ENCODE data around the gene NEURL1B. TPM values are rescaled to one million over a fixed set of nuclear protein-coding genes. Genes with fewer than 3 reads are reported as not detected.

The NEURL1B gene
- total RNA-seq, 4 donors from 2014 or later, result 8.2 to 29.9 (median 10.9) TPM

GRCh38 chr5:172658391-172658790 lies 17.3 kb downstream of the NEURL1B start:
- peak overlapping the region in 2 of 3 donors; percentile 12 to 56 for H3K27ac ChIP-seq
- 77 to 89% methylated on average over 8 of the region's 8 CpGs for WGBS, 2 donors
- no peaks in the 10 kb centered on the region for H3K27me3 ChIP-seq
- no peak overlapping the region for H3K4me3 ChIP-seq (replicated peaks in 1 of 3)
- no peak for TF ChIP-seq POLR2A (IDR thresholded peaks at IDR 0.05)
- TF ChIP-seq, protein P1, sequence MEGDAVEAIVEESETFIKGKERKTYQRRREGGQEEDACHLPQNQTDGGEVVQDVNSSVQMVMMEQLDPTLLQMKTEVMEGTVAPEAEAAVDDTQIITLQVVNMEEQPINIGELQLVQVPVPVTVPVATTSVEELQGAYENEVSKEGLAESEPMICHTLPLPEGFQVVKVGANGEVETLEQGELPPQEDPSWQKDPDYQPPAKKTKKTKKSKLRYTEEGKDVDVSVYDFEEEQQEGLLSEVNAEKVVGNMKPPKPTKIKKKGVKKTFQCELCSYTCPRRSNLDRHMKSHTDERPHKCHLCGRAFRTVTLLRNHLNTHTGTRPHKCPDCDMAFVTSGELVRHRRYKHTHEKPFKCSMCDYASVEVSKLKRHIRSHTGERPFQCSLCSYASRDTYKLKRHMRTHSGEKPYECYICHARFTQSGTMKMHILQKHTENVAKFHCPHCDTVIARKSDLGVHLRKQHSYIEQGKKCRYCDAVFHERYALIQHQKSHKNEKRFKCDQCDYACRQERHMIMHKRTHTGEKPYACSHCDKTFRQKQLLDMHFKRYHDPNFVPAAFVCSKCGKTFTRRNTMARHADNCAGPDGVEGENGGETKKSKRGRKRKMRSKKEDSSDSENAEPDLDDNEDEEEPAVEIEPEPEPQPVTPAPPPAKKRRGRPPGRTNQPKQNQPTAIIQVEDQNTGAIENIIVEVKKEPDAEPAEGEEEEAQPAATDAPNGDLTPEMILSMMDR (IDR thresholded peaks at IDR 0.05), result no peak
- no peaks in the 10 kb centered on the region for H3K36me3 ChIP-seq
- no peaks in the 10 kb centered on the region for H3K9me3 ChIP-seq
- H3K4me1 ChIP-seq, result peaks cover 0 to 23% of the 10 kb centered on the region in 2 donors
- DNase-seq, result no peak
- intact Hi-C loops (cut with DNase I), result no loop called here

DNA sequence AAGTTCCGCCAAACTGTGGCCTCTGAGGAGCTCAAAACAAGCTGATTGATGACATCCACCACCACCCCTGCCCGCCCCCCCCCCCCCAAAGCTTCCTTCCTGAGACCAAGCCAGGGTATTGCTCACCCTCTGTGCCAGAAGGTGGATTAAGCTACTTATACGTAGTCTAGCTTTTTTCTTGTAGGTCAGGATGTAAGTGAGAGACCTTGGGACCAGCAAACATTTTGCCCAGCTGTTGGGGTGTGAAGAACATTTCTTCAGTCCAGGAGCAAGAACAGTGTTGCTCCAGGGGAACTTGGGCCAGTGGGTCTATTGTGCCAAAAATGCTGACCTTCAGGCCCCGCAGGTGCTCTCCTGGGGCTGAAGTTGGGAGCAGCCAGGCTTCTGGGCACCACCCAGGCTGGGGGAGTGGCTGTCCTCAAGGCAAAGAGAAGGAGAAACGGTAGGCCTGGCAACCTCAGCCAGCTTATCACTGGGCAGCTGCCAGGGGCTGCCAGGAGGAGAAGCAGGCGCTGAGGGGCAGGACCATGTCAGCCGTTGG lies 18.0 kb downstream of the NEURL1B start:
- peak; percentile 82 to 84 for DNase-seq
- no peaks in the 10 kb centered on the region for H3K36me3 ChIP-seq
- H3K27me3 ChIP-seq, result no peaks in the 10 kb centered on the region
- H3K4me3 ChIP-seq (replicated peaks in 1 of 3), result no peak overlapping the region
- H3K4me1 ChIP-seq, result peaks cover 0 to 27% of the 10 kb centered on the region in 2 donors
- H3K27ac ChIP-seq, result peak overlapping the region; percentile 22 to 62 (median 56)
- WGBS, 2 donors, result 41 to 73% methylated on average over 3 to 6 of the region's 7 CpGs
- no peaks in the 10 kb centered on the region for H3K9me3 ChIP-seq
- intact Hi-C loops (cut with DNase I), result no loop called here
- TF ChIP-seq, protein P1 (IDR thresholded peaks at IDR 0.05), result no peak
- TF ChIP-seq POLR2A (IDR thresholded peaks at IDR 0.05), result no peak

- Histone ChIP-seq H3K4me3 (replicated peaks in 1 of 3) (no peak overlapping the region), H3K27me3 (no peaks in the 10 kb centered on the region), H3K9me3 (no peaks in the 10 kb centered on the region), H3K36me3 (no peaks in the 10 kb centered on the region), H3K4me1 (peaks cover 0 to 27% of the 10 kb centered on the region in 2 donors), H3K27ac (peak overlapping the region; percentile 22 to 62 (median 56))
- no peak for TF ChIP-seq POLR2A (IDR thresholded peaks at IDR 0.05)
- TF ChIP-seq, protein P1 (IDR thresholded peaks at IDR 0.05), result no peak
- no peak for DNase-seq
- intact Hi-C loops (cut with DNase I), result no loop called here
Observed at GRCh38 chr5:172659570-172659908, 18.5 kb downstream of the NEURL1B start.

GRCh38 chr5:172659909-172660628 lies 19.0 kb downstream of the NEURL1B start:
- TF ChIP-seq, protein P1 (IDR thresholded peaks at IDR 0.05), result no peak
- TF ChIP-seq POLR2A (IDR thresholded peaks at IDR 0.05), result no peak
- no peaks in the 10 kb centered on the region for H3K27me3 ChIP-seq
- DNase-seq, result peak; percentile 25 to 40
- peaks cover 0 to 27% of the 10 kb centered on the region in 2 donors for H3K4me1 ChIP-seq
- peak overlapping the region in 2 of 3 donors; percentile 28 to 62 for H3K27ac ChIP-seq
- H3K4me3 ChIP-seq (replicated peaks in 1 of 3), result no peak overlapping the region
- no peaks in the 10 kb centered on the region for H3K9me3 ChIP-seq
- WGBS, 2 donors, result 44 to 45% methylated on average over 17 to 18 of the region's 18 CpGs
- intact Hi-C loops (cut with DNase I), result no loop called here
- no peaks in the 10 kb centered on the region for H3K36me3 ChIP-seq

GRCh38 chr5:172660974-172661373 lies 19.9 kb downstream of the NEURL1B start:
- no peak for DNase-seq
- H3K27me3 ChIP-seq, result no peaks in the 10 kb centered on the region
- H3K27ac ChIP-seq, result peak overlapping the region in 2 of 3 donors; percentile 10 to 28
- intact Hi-C loops (cut with DNase I), result no loop called here
- no peaks in the 10 kb centered on the region for H3K9me3 ChIP-seq
- H3K36me3 ChIP-seq, result no peaks in the 10 kb centered on the region
- TF ChIP-seq POLR2A (IDR thresholded peaks at IDR 0.05), result no peak
- TF ChIP-seq, protein P1 (IDR thresholded peaks at IDR 0.05), result no peak
- H3K4me3 ChIP-seq (replicated peaks in 1 of 3), result no peak overlapping the region
- WGBS, 2 donors, result 94 to 95% methylated on average over 3 of the region's 3 CpGs
- peaks cover 0 to 27% of the 10 kb centered on the region in 2 donors for H3K4me1 ChIP-seq
